Cardiac muscle cell (in vitro differentiated cells and primary cell): ENCODE measurements around the gene MAGEB1. TPM values are rescaled to one million over a fixed set of nuclear protein-coding genes. Genes with fewer than 3 reads are reported as not detected.

Experiments used
- DNase-seq, 2 donors: peaks; one replicate each; pipeline versions ENCODE4 v3.0.0 to v3.0.0-alpha.2; 2010 to 2017; ENCODE audit warnings: low read depth in 1 of 2, low spot score in 1 of 2
- H3K27ac ChIP-seq: fragments of 200-600 bp; sonication (generic); 2 replicates; pipeline ENCODE4 v1.5.1; 2016
- H3K27me3 ChIP-seq: fragments of 200-600 bp; sonication (generic); 2 replicates; pipeline ENCODE4 v1.6.0; 2016; ENCODE audit warnings: control low read depth
- H3K36me3 ChIP-seq: fragments of 200-600 bp; sonication (generic); 2 replicates; pipeline ENCODE4 v1.5.1; 2016; ENCODE audit warnings: control low read depth
- H3K4me1 ChIP-seq: fragments of 200-600 bp; sonication (generic); 2 replicates; pipeline ENCODE4 v1.8.1; 2017; ENCODE audit warnings: low read depth, mild to moderate bottlenecking, mixed run types
- H3K4me3 ChIP-seq: fragments of 200-600 bp; sonication (generic); 2 replicates; pipeline ENCODE4 v1.5.1; 2016; ENCODE audit warnings: mild to moderate bottlenecking
- H3K9me3 ChIP-seq: fragments of 200-600 bp; sonication (generic); 2 replicates; pipeline ENCODE4 v1.5.1; 2017; ENCODE audit warnings: low read depth, mild to moderate bottlenecking, control low read depth
- polyA plus RNA-seq: library from polyadenylated mRNA; unstranded; fragments of >200 nt; fragmentation: Nextera tagmentation; extraction: Ambion mirVana; gene quantifications from 2 replicates; pipeline ENCODE4 v1.2.1, GENCODE V29; 2016
- total RNA-seq: library from RNA; depleted of rRNA; stranded (reverse); fragments of >200 nt; gene quantifications from 2 replicates; pipeline ENCODE4 v1.2.3, GENCODE V29; 2016
- TF ChIP-seq, protein P1 (sequence below): IDR thresholded peaks from 2 replicates; pipeline ENCODE4 v1.5.1; 2012; ENCODE audit warnings: low read depth, mild to moderate bottlenecking, low read length

Gene MAGEB1, protein sequence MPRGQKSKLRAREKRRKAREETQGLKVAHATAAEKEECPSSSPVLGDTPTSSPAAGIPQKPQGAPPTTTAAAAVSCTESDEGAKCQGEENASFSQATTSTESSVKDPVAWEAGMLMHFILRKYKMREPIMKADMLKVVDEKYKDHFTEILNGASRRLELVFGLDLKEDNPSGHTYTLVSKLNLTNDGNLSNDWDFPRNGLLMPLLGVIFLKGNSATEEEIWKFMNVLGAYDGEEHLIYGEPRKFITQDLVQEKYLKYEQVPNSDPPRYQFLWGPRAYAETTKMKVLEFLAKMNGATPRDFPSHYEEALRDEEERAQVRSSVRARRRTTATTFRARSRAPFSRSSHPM
- total RNA-seq (not detected in 2 replicates), polyA plus RNA-seq (not detected in 2 replicates)

DNA sequence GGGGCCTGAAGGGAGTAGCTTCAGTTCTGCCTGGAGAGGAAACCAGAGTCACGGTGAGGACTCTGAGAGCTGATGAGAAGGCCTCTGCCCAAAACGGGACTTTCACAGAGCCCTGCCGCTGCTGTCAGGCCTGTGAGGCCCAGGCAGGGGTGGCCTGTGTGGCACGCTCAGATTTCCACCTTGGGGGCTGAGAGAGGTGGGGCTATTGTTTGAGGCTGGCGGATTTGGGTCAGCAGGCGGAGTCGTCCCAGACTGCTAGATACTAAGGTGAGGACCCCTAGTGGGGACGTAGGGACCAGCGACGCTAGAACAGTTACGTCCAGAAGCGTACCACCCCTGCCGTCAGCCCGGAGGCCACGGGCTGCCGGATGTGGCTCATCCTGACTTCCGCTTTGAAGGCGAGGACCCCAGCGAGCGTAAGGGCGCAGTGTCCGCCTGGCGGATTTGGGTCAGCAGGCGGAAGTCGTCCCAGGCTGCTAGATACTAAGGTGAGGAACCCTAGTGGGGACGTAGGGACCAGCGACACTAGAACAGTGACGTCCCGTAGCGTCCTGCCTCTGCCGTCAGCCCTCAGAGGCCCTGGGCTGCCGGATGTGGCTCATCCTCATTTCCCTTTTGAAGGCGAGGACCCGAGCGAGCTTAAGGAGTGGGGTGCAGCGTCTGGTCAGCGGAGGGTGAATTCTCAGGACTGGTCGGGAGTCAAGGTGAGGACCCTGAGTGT is at the start of gene MAGEB1:
Gene MAGEB1 (plus strand): TSS at position 378 of the 721 bp plus-strand sequence. CDS start 3,348 bp downstream, outside the sequence.
- TF ChIP-seq, protein P1, sequence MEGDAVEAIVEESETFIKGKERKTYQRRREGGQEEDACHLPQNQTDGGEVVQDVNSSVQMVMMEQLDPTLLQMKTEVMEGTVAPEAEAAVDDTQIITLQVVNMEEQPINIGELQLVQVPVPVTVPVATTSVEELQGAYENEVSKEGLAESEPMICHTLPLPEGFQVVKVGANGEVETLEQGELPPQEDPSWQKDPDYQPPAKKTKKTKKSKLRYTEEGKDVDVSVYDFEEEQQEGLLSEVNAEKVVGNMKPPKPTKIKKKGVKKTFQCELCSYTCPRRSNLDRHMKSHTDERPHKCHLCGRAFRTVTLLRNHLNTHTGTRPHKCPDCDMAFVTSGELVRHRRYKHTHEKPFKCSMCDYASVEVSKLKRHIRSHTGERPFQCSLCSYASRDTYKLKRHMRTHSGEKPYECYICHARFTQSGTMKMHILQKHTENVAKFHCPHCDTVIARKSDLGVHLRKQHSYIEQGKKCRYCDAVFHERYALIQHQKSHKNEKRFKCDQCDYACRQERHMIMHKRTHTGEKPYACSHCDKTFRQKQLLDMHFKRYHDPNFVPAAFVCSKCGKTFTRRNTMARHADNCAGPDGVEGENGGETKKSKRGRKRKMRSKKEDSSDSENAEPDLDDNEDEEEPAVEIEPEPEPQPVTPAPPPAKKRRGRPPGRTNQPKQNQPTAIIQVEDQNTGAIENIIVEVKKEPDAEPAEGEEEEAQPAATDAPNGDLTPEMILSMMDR: no peak
- Histone ChIP-seq H3K9me3 (no peaks in the 10 kb centered on the region), H3K36me3 (no peaks in the 10 kb centered on the region), H3K27me3 (no peaks in the 10 kb centered on the region), H3K4me1 (no peaks in the 10 kb centered on the region), H3K4me3 (no peak within 1 kb of the TSS), H3K27ac (no peak within 1 kb of the TSS)
- DNase-seq: no peak

DNA sequence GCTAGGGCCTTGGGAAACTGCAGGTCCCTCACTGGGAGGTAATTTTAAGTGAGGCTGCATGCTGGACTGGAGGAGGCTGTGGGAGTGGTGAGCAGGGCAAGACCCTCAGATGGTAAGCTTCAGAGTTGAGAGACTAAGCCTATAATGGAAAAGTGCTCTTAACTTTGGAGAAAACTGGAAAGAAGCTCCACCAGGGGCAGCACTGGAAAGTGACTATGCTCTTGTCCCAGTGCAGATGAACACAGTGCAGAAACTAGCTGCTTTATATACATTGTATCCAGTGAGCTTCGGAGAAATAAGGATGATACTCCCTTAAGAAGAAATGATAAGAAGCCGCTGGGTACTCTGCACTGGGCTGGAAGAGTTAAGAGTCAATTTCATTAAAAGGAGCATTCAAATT is 34.8 kb upstream of the MAGEB1 start:
- Histone ChIP-seq H3K4me3 (no peak overlapping the region), H3K4me1 (no peaks in the 10 kb centered on the region), H3K9me3 (no peaks in the 10 kb centered on the region), H3K36me3 (no peaks in the 10 kb centered on the region), H3K27me3 (no peaks in the 10 kb centered on the region), H3K27ac (no peak overlapping the region)
- TF ChIP-seq, protein P1: no peak
- DNase-seq: no peak

DNA sequence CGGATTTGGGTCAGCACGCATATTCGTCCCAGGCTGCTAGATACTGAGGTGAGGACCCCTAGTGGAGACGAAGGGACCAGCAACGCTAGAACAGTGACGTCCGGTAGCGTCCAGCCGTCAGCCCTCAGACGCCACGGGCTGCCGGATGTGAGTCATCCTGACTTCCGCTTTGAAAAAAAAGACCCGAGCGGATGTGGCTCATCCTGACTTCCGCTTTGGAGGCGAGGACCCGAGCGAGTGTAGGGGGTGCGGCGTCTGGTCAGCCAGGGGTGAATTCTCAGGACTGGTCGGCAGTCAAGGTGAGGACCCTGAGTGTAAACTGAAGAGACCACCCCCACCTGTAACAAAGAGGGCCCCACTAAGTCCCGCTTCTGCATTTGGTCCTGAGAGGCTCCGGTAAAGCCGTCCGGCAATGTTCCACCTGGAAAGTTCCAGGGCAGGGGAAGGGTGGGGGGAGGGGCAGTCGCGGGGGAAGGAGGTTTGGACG is 31.5 kb upstream of the MAGEB1 start, which contains the start of gene MAGEB2:
Gene MAGEB2 (plus strand): TSS at position 207 of the 487 bp plus-strand sequence. CDS start 3,018 bp downstream, outside the sequence.
- no peaks in the 10 kb centered on the region for H3K27me3 ChIP-seq
- TF ChIP-seq, protein P1: no peak
- no peak within 1 kb of the TSS for H3K4me3 ChIP-seq
- no peaks in the 10 kb centered on the region for H3K4me1 ChIP-seq
- no peak for DNase-seq
- no peaks in the 10 kb centered on the region for H3K9me3 ChIP-seq
- H3K27ac ChIP-seq: no peak within 1 kb of the TSS
- H3K36me3 ChIP-seq: no peaks in the 10 kb centered on the region

DNA sequence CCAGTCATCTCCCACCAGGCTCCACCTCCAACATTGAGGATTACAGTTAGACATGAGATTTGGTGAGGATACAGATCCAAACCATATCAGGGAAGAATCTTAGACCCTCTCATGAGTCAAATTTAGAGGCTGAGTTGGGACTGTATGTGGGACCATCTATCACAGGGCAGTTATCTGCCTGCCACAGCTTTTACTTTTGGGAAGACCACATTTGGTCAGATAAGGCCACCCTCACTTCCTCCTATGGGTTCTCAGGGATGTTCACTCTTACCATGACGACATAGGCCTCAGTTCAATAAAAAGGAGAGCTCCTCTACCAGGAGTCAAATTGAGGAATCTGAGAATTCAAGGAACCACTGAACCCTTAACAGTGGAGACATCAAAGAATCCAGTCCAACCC is 29.5 kb upstream of the MAGEB1 start:
- no peaks in the 10 kb centered on the region for H3K36me3 ChIP-seq
- DNase-seq: no peak
- H3K4me1 ChIP-seq: no peaks in the 10 kb centered on the region
- H3K27ac ChIP-seq: no peak overlapping the region
- TF ChIP-seq, protein P1: no peak
- no peak overlapping the region for H3K4me3 ChIP-seq
- H3K27me3 ChIP-seq: no peaks in the 10 kb centered on the region
- H3K9me3 ChIP-seq: no peaks in the 10 kb centered on the region

DNA sequence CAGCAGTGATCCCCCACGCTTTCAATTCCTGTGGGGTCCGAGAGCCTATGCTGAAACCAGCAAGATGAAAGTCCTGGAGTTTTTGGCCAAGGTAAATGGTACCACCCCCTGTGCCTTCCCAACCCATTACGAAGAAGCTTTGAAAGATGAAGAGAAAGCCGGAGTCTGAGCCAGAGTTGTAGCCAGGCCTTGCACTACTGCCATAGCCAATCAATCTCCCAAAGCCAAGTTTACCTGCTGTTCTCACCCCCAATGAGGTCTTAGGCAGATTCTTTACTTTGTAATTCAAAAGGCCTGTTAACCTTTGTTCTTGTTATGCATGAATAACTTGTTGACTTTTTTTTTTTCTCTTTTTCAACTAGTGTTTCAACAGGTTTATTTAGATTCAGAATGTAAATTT is 27.6 kb upstream of the MAGEB1 start:
- Histone ChIP-seq H3K27me3 (no peaks in the 10 kb centered on the region), H3K9me3 (no peaks in the 10 kb centered on the region), H3K4me1 (peaks cover 3% of the 10 kb centered on the region), H3K4me3 (no peak overlapping the region), H3K27ac (no peak overlapping the region), H3K36me3 (no peaks in the 10 kb centered on the region)
- TF ChIP-seq, protein P1: no peak
- no peak for DNase-seq
